Chondrocyte (in vitro differentiated cells): Measurements from ENCODE around the gene TBC1D23. TPM values are rescaled to one million over a fixed set of nuclear protein-coding genes. Genes with fewer than 3 reads are reported as not detected.
"Not testable (repeated sequence)": the region's sequence is repeated elsewhere in the genome, so short reads cannot be mapped to it uniquely, and the experiment has no call there.

Experiments
- DNase-seq: peaks from one replicate; pipeline ENCODE4 v3.0.0; 2021; ENCODE audit warnings: mixed read lengths, low spot score
- H3K27ac Mint-ChIP-seq: one replicate; pipeline ENCODE4 v1.8.0; 2021; ENCODE audit warnings: mild to moderate bottlenecking, moderate library complexity, mixed read lengths; ENCODE audit not compliant: unreplicated experiment
- H3K27me3 Mint-ChIP-seq: 2 replicates; pipeline ENCODE4 v1.8.0; 2021; ENCODE audit warnings: low read depth, mixed read lengths
- H3K36me3 Mint-ChIP-seq: 2 replicates; pipeline ENCODE4 v1.8.0; 2021; ENCODE audit warnings: low read depth, mixed read lengths
- H3K4me1 Mint-ChIP-seq: 2 replicates; pipeline ENCODE4 v1.8.0; 2021; ENCODE audit warnings: low read depth, mild to moderate bottlenecking, mixed read lengths
- H3K4me3 Mint-ChIP-seq: one replicate; pipeline ENCODE4 v1.8.0; 2021; ENCODE audit warnings: mild to moderate bottlenecking, moderate library complexity, mixed read lengths; ENCODE audit not compliant: unreplicated experiment
- H3K9me3 Mint-ChIP-seq: 2 replicates; pipeline ENCODE4 v1.8.0; 2021; ENCODE audit warnings: low read depth, mixed read lengths
- CTCF ChIP-seq: fragments of 200-600 bp; sonication (generic); IDR thresholded peaks from 2 replicates; pipeline ENCODE4 v1.5.0; 2021; ENCODE audit warnings: antibody characterized with exemption, mild to moderate bottlenecking, moderate library complexity
- total RNA-seq: library from RNA; stranded (reverse); gene quantifications from 3 replicates; pipeline ENCODE4 v1.2.1, GENCODE V29; 2021

TBC1D23 gene
- total RNA-seq, 1 donor from 2014 or later = 43.5 TPM

GRCh38 chr3:100256731-100257151 is 4.1 kb upstream of the TBC1D23 start:
- no peak for TF ChIP-seq CTCF
- H3K36me3 Mint-ChIP-seq = no peaks in the 10 kb centered on the region
- no peaks in the 10 kb centered on the region for H3K9me3 Mint-ChIP-seq
- no peak overlapping the region for H3K27ac Mint-ChIP-seq
- no peak overlapping the region for H3K4me3 Mint-ChIP-seq
- H3K4me1 Mint-ChIP-seq = peaks cover 24% of the 10 kb centered on the region
- no peak for DNase-seq
- H3K27me3 Mint-ChIP-seq = no peaks in the 10 kb centered on the region

DNA sequence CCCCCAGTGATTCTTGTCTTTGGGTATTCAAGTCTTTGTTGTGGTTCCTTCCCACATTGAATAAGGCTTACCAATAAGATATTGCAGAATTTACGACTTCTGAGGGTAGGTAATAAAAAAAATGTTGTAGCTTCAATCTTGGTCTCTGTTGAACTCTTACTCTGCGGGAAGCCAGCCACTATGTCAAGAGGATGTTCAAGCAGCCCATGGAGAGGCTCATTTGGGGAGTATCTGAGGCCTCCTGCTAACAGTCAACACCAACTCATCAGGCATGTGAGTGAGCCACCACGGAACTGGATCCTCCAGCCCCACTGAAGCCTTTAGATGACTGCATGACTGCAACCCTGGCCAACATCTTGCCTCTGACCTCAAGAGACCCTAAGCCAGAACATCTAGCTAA is 3.2 kb upstream of the TBC1D23 start:
- Mint-ChIP-seq H3K4me3 (no peak overlapping the region), H3K36me3 (no peaks in the 10 kb centered on the region), H3K4me1 (peaks cover 31% of the 10 kb centered on the region), H3K27me3 (no peaks in the 10 kb centered on the region), H3K9me3 (no peaks in the 10 kb centered on the region), H3K27ac (no peak overlapping the region)
- TF ChIP-seq CTCF = no peak
- no peak for DNase-seq

- DNase-seq = no peak
- Mint-ChIP-seq H3K4me1 (peaks cover 47% of the 10 kb centered on the region), H3K27ac (peak overlapping the region; percentile 98), H3K27me3 (no peaks in the 10 kb centered on the region), H3K9me3 (no peaks in the 10 kb centered on the region), H3K36me3 (no peaks in the 10 kb centered on the region), H3K4me3 (peak overlapping the region; percentile 92)
- no peak for TF ChIP-seq CTCF
Measured at GRCh38 chr3:100260081-100260684, 609 bp upstream of the TBC1D23 start.

- H3K27ac Mint-ChIP-seq = peak overlapping the region; percentile 98
- H3K4me1 Mint-ChIP-seq = peaks cover 50% of the 10 kb centered on the region
- TF ChIP-seq CTCF = no peak
- no peak for DNase-seq
- no peaks in the 10 kb centered on the region for H3K9me3 Mint-ChIP-seq
- no peaks in the 10 kb centered on the region for H3K27me3 Mint-ChIP-seq
- peak overlapping the region; percentile 92 for H3K4me3 Mint-ChIP-seq
- no peaks in the 10 kb centered on the region for H3K36me3 Mint-ChIP-seq
Measured at GRCh38 chr3:100261485-100261903, 702 bp downstream of the TBC1D23 start.

DNA sequence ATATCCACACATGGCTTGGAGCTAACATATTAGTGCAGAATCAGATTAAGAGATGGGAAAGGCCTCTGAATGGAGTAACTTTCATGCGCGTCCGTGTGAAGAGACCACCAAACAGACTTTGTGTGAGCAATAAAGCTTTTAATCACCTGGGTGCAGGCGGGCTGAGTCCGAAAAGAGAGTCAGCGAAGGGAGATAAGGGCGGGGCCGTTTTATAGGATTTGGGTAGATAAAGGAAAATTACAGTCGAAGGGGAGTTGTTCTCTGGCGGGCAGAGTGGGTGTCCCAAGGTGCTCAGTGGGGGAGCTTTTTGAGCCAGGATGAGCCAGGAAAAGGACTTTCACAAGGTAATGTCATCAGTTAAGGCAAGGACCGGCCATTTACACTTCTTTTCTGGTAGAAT is 2.1 kb downstream of the TBC1D23 start:
- H3K4me3 Mint-ChIP-seq = peak overlapping the region; percentile 39
- not testable (repeated sequence) for H3K9me3 Mint-ChIP-seq, H3K36me3 Mint-ChIP-seq, H3K27me3 Mint-ChIP-seq, DNase-seq
- peak overlapping the region; percentile 49 for H3K27ac Mint-ChIP-seq
- peaks cover 59% of the 10 kb centered on the region for H3K4me1 Mint-ChIP-seq

DNA sequence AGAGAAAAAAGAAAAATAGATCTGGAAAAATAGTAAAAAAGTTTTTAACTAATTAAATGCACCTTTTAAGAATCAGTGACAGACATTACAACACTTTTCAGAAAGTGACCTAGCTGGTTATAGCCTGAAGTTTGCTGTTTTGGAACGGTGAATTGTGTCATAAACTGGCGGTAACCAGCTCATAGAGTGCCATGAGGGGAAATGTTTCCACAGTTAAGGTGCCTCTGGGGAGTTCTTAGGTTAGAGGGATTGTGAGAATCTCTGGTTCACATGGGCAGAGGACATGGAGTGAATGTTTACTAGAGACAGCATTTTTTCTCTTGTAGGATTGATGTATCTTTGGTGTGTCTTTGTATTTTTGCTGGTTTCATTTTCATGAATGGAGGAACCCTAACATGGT is 2.8 kb downstream of the TBC1D23 start:
- H3K4me1 Mint-ChIP-seq = peaks cover 64% of the 10 kb centered on the region
- no peak for TF ChIP-seq CTCF
- peak overlapping the region; percentile 39 for H3K4me3 Mint-ChIP-seq
- peak overlapping the region; percentile 74 for H3K27ac Mint-ChIP-seq
- no peaks in the 10 kb centered on the region for H3K27me3 Mint-ChIP-seq
- no peaks in the 10 kb centered on the region for H3K9me3 Mint-ChIP-seq
- H3K36me3 Mint-ChIP-seq = no peaks in the 10 kb centered on the region
- DNase-seq = no peak
